ENCODE results near the gene HES6.

HES6 gene

GRCh38 chr2:238252766-238253630 is 13.2 kb upstream of the HES6 start:
- DNase-seq = no peak

GRCh38 chr2:238251986-238252385 is 12.1 kb upstream of the HES6 start:
- no peak for DNase-seq

- no peak for DNase-seq
These were observed 11.5 kb upstream of the HES6 start for GRCh38 chr2:238251331-238251730.

- no peak for DNase-seq
These were observed 11.1 kb upstream of the HES6 start for GRCh38 chr2:238250896-238251295.

GRCh38 chr2:238247841-238248453 is 8.1 kb upstream of the HES6 start:
- no peak for DNase-seq

- DNase-seq = no peak
These were observed 7.4 kb upstream of the HES6 start for GRCh38 chr2:238247002-238247822.

- no peak for DNase-seq
These were observed 4.3 kb upstream of the HES6 start for GRCh38 chr2:238244151-238244550.

GRCh38 chr2:238243496-238244076 is 3.7 kb upstream of the HES6 start:
- no peak for DNase-seq

- no peak for DNase-seq
These were observed 3.1 kb upstream of the HES6 start for GRCh38 chr2:238242731-238243495.

- DNase-seq = no peak
These were observed 2.1 kb upstream of the HES6 start for GRCh38 chr2:238241970-238242369.

- peak in 1 of 2 experiments; percentile 13 for DNase-seq
These were observed 1.2 kb upstream of the HES6 start for GRCh38 chr2:238240757-238241711.

GRCh38 chr2:238239543-238239862 is 335 bp downstream of the HES6 start:
- DNase-seq = peak in 1 of 2 experiments; percentile 36

- peak; percentile 16 to 26 for DNase-seq
These were observed 884 bp downstream of the HES6 start for GRCh38 chr2:238238766-238239542.

GRCh38 chr2:238238311-238238765 is 1.5 kb downstream of the HES6 start:
- no peak for DNase-seq

- DNase-seq = no peak
These were observed 2.3 kb downstream of the HES6 start for GRCh38 chr2:238237431-238238135.

- DNase-seq = no peak
These were observed 3.3 kb downstream of the HES6 start for GRCh38 chr2:238236571-238236970.

GRCh38 chr2:238235856-238236255 is 4.0 kb downstream of the HES6 start:
- no peak for DNase-seq

GRCh38 chr2:238235331-238235732 is 4.5 kb downstream of the HES6 start:
- no peak for DNase-seq

- DNase-seq = no peak
These were observed 6.2 kb downstream of the HES6 start for GRCh38 chr2:238233625-238234024.

GRCh38 chr2:238231809-238232208 is 8.0 kb downstream of the HES6 start:
- DNase-seq = no peak
